ENCODE measurements around the gene MOB1A.
"Not testable (repeated sequence)": the region's sequence is repeated elsewhere in the genome, so short reads cannot be mapped to it uniquely, and the experiment has no call there.

The MOB1A gene

DNA sequence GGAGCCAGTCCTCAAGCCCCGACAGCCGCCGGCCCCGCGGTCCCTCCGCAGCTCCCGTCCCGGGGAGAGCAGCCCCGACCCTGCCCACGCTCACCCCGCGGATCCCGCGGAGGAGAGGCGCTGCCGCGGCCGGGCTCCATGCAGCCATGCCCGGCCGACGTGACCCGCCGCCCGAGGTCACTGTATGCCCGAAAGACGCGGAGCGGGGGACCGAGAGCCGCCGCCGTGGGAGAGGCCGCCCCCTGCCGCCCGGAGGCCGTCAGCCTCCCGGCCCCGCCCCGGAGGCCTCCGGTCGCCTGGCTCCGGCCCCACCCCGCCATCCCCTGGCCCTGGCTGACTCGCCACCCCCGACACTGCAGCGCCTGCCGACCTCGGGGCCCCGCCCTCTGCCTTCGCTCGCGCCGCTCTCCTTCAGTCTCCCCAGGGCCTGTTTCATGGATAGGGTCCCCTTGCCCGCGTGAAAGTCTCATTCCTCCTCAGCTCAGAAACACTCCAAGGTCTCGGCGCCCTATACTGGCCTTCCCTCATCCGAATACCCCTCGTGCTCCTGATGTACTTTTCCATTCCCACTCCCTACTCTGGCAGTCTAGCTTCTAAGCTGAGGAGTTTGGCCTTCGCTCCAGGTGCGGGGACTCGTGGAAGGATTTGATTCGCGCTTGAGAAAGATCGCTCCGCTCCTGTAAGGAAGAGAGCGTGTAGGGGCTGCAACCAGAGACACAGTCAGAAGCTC is 30.8 kb downstream of the MOB1A start, which contains the start of gene BOLA3:
BOLA3 (minus strand) TSS at position 186 of the 730 bp plus-strand sequence; CDS start at position 148, 38 bp downstream.
- peak; percentile 69 for DNase-seq

DNA sequence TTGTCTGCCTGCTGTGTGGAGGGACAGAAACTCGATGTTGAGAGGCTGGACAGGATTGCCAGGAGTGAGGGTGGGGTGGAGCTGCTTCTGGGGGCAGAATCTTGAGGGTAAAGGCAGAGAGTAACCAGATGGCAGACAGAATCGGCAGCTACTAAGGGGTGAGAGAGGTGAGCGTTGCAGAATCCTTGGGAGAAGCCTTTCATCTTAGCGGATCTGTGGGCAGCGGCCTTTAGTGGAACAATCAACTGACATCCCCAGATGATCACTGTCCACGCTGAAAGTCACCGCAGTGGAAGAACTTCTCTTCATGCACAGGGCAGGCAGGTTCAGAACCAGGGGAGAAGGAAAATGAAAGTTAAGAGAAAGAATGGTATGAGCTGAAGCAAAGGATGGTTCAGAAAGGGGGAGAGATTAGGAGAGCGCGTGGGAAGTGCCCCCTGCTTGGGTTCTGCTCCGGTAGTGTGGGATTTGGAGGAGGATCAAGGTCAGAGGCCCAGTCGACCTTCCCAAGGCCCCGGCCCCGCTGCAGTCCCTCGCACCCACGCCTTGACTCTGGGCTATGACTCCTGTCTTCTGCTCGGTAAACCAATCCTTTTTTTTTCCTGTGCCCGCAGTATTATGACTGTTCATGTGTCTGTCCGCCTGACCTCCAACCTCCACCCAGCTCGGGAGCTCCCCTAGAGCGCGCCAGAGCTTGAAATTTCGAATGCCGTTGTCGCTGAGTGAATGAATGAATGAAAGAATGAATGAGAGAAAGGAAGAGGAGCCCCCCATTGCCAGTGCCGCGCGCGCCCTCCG is 31.6 kb downstream of the MOB1A start:
- DNase-seq: no peak

DNA sequence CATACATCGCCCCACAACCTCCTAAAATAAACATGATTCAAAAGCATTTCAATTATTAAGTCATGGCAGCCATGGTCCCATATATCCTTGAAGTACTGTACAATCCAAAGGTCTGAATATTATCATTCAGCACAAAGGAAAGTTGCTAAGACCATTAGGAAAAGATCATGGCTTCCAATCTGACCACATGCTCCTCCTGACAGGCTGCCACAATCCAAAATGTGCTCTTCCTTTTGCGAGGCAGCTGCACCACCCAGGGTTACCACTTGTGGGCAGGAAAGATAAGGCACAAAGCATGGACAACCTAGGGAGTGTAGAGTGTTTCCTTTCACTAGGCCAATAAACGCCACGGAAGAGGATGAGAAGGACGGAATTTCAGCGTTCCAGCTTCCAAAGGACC is 36.3 kb downstream of the MOB1A start:
- DNase-seq: no peak

DNA sequence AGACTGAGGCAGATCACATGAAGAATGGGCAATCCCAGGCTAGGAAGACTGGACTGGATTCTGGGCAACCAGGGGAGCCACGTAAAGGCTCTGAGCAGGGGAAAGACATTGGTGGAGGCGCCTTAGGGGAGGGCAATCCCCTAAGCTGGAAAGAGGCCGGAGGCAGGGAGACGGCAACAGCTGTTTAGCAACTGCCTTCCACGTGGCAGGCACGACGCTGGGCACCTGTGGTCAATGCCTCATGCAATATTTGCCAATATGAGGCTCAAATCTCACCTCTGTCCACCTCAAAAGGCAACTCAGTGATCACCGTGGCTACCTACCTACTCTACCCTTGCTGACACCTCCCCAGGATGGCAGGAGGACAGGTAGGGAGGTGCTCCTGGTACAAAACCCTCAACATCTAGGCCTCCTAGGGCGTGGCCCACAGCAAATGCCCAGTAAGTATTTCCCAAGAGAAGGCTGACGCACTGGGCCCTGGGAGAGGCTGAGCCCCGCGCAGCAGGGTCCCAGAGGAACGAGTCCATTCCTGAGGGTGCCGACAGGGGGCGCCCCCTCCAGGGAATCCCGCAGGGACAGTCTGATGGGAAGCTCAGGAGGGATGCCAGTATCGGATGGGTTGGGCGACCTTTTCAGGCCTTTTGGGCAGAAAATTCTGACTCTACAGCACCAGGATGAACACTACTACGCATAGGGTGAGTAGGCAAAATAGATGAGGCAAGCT is 39.9 kb downstream of the MOB1A start:
- no peak for DNase-seq

GRCh38 chr2:74137651-74138599 is 40.8 kb downstream of the MOB1A start:
- no peak for DNase-seq

- DNase-seq: no peak
Observed at GRCh38 chr2:74131901-74132300, 46.8 kb downstream of the MOB1A start.

DNA sequence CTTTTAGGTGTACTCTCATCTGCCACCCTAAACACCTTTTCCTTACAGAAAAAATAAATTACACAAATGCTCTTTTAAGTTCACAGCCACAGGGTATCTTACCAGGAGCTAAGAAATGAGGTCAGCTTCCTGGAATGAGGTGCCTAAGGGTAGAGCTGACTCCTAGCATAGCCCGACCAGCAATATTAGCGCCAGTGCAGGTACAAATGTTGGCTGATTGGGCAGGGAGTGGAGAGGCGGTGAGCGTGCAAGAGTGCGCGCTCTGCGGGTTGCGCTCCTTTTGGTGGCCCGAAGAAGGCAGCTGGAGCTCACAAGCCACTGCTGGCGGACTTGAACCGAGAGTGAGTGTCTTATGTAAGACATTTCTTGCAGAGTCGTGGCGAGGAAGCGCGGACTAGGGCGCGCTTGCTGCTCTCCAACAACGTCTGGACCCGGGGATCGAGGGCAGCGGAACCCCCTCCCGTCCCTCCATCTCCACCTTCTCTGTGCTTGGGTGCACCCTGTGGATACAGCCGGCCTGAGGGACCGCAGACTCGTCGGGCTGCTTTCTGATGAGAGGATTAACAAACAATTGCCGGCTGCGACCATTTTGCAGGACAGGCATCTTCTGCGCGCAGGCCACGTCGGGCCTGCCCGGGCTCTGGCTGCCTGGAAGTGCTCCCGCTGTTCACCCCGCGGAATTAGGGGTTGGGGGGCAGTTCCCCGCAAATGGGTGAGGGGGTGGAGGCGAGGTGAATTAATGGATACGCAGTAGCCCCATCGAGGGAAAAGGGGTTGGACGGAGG is 48.3 kb downstream of the MOB1A start:
- no peak for DNase-seq

DNA sequence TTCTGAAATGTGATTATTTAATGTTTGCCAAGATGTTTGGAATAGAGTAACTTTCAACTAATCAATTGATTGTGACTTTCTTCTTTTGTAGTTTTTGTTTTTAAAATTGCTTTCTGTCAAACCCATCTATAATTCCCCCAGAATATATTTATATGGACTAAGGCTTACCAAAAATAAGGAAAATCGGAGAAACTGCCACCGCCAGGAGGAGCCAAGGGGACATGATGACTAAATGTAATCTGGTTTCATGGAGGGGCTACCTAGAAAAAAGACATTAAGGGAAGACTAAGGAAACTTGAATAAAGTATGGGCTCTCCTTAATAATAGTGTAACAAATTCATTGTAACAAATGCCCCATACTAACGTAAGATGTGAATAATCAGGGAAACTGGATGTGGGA is 50.5 kb downstream of the MOB1A start:
- DNase-seq: no peak

DNA sequence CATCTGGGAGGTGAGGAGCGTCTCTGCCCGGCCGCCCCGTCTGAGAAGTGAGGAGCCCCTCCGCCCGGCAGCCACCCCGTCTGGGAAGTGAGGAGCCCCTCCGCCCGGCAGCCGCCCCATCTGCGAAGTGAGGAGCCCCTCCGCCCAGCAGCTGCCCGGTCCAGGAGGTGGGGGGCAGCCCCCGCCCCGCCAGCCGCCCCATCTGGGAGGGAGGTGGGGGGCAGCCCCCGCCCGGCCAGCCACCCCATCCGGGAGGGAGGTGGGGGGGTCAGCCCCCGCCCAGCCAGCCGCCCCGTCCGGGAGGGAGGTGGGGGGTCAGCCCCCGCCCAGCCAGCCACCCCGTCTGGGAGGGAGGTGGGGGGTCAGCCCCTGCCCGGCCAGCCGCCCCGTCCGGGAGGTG is 54.7 kb downstream of the MOB1A start:
- DNase-seq: not testable (repeated sequence)

DNA sequence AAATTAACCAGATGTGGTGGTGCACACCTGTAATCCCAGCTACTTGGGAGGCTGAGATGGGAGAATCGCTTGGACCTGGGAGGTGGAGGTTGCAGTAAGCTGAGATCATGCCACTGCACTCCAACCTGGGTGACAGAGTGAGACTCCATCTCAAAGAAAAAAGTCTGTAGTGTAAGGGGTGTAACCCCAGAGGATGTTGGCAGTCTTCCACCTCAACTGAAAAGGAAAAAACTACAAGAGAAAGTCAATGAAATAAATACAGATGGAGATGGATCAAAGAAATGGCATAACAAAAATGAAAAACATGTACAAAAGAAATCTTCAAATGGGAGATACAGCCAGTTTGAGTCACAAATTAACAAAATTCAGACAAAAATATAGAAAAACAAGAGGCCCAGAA is 56.8 kb downstream of the MOB1A start:
- DNase-seq: not testable (repeated sequence)

DNA sequence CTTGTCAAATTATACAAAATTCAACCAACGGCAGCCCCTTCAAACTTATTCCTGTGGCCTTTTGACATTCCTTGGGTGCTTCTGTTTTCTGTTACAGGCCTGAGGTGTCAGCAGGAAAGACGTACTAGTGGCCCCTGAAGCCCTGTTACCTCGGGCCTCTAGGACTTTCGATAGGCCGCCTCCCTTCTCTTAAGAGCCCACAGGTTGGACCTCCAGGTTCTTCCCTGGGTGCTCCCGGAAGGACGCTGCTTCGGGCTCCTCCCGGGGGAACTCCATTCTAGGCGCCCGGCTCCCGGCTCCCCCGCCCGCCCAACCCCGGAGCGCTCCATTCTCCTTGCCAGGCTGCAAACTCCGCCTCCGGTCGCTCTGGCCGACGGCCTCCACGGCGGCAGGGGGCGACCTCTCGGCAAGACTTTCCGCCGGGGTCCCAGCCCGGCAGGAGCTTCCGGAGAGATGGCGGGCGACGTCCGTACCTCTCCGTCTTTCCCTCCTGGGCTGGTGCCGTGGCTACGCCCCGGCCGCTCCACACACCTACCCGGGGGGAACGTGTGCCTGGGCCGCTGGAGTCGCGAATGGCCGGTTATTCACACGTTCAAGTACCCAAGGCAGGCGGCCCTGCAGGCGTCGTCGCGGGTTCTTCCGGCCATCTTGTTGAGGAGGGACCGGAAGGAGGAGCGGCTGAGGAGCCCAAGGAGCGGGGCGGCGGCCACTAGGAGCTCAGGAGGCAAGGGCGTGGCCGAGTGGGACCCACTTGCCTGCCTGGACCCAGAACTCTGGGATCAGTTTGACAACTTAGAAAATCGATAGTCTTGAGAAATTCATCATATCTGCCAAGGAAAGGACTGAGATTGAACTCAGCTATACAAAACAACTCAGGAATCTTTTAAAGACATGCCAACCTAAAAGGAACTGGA is 58.5 kb downstream of the MOB1A start:
- peak; percentile 73 for DNase-seq

DNA sequence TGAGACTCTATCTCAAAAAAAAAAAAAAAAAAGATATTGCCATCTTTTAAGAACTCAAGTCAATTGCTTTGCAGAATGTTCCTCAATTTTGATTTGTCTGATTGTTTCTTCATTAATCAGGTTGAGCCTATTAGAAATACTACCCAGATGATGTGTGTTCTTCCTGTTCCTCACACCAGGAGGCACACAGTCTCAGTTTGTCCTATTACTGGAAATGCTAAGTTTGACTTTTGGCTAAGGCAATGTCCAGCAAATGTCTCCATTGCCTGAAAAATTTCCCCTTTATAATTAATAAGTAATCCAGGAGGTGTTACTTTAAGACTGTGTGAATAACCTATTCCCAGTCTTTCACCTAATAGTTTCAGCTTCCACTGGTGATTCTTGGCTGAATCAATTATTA is 59.3 kb downstream of the MOB1A start:
- DNase-seq: no peak

DNA sequence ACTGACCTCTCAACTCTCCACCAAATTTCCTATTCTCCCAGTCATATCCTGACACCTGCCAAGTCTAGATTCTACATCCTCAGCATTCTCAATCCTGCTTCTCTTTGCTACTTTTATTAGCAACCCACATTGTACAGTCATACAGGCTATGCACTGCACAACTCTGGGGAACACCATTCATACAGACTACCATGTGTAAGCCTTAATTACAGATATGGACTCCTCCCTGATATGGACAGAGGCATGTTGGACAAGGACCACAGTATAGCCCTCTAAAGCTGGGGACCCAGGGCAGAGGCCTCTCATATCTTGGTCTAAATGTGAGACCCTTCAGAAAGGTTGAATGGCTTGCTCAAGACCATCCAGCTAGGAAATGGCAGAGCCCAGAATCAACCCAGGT is 67.3 kb downstream of the MOB1A start:
- no peak for DNase-seq

GRCh38 chr2:74110537-74110936 is 68.1 kb downstream of the MOB1A start:
- DNase-seq: no peak

- no peak for DNase-seq
Observed at GRCh38 chr2:74109551-74109950, 69.1 kb downstream of the MOB1A start.

GRCh38 chr2:74107071-74107470 is 71.6 kb downstream of the MOB1A start:
- DNase-seq: no peak

DNA sequence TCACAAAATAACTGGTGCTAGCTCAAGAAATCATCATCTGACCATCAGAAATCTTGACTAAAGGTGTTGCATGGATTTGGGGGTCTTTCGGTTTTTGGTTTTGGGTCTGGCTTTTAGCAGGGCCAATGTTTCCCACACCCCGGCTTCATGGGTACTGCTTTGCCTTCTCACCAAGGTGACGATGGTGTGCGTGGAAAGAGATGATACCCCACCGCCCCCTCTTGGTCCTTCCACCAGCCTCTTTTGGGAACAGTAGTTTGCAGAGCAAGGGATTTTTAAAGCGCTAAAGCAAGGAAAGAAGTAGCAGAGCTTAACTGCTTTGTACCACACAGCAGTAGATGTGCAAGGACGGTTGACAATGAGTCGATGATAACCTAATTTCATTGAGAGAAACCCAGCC is 73.3 kb downstream of the MOB1A start:
- no peak for DNase-seq

DNA sequence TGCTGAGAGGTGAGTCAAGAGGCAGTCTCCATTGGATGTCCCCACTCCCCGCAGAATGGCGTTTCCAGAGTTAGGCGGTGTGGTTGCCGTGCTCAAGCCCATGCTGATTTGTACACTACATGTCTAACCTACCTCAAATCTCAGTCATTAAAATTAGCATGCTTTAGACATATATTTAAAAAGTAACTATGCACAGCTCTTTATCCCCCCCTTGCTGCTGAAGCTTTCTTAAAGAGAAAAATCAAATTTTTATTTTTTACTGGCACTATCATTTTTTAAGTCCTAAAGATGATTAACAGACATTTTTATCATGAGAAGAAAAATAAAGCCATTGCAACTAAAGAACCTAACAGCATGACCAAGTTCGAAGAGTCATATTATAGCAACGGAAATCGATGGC is 73.8 kb downstream of the MOB1A start:
- no peak for DNase-seq

- DNase-seq: no peak
Observed at GRCh38 chr2:74103763-74104162, 74.9 kb downstream of the MOB1A start.

Measured in effector CD4-positive, alpha-beta T cell (primary cell).